ENCODE results near the gene EDNRB. TPM values are rescaled to one million over a fixed set of nuclear protein-coding genes. Genes with fewer than 3 reads are reported as not detected.

EDNRB gene
- total and polyA plus RNA-seq, 3 experiments from 2014 or later: 0.09 TPM; not detected in 2

GRCh38 chr13:77872995-77873394 lies 45.6 kb downstream of the EDNRB start:
- Histone ChIP-seq H3K27me3 (ENCODE audit: insufficient read depth, low read length, poor library complexity, severe bottlenecking) (no peaks in the 10 kb centered on the region), H3K27ac (ENCODE audit: low read depth, low read length) (no peak overlapping the region), H3K4me3 (ENCODE audit: low read length) (no peak overlapping the region), H3K36me3 (ENCODE audit: insufficient read depth, low read length) (no peaks in the 10 kb centered on the region), H3K4me1 (ENCODE audit: insufficient read depth, low read length) (no peaks in the 10 kb centered on the region), H3K9me3 (ENCODE audit: low read length) (no peaks in the 10 kb centered on the region)
- H3K4me3 Mint-ChIP-seq: no peak overlapping the region
- H3K27me3 Mint-ChIP-seq: peaks cover 0 to 3% of the 10 kb centered on the region in 2 donors
- ChIA-PET CTCF (no interaction called here), POLR2A (no interaction called here)
- H3K4me1 Mint-ChIP-seq: no peaks in the 10 kb centered on the region
- H3K36me3 Mint-ChIP-seq: no peaks in the 10 kb centered on the region
- peak in 1 of 5 donors; percentile 28 for DNase-seq
- no peak overlapping the region for H3K27ac Mint-ChIP-seq
- peaks cover 2 to 8% (median 4%) of the 10 kb centered on the region in 5 donors for H3K9me3 Mint-ChIP-seq

- POLR2A ChIA-PET: no interaction called here
- DNase-seq: no peak
- no peak overlapping the region for H3K4me3 ChIP-seq (ENCODE audit: low read length)
- Mint-ChIP-seq H3K4me1 (no peaks in the 10 kb centered on the region), H3K27me3 (peaks cover 0 to 3% of the 10 kb centered on the region in 2 donors), H3K9me3 (peaks cover 7 to 14% (median 13%) of the 10 kb centered on the region in 5 donors), H3K4me3 (no peak overlapping the region), H3K27ac (no peak overlapping the region), H3K36me3 (no peaks in the 10 kb centered on the region)
- no peaks in the 10 kb centered on the region for H3K27me3 ChIP-seq (ENCODE audit: insufficient read depth, low read length, poor library complexity, severe bottlenecking)
- H3K27ac ChIP-seq (ENCODE audit: low read depth, low read length): no peak overlapping the region
- H3K4me1 ChIP-seq (ENCODE audit: insufficient read depth, low read length): no peaks in the 10 kb centered on the region
- H3K36me3 ChIP-seq (ENCODE audit: insufficient read depth, low read length): no peaks in the 10 kb centered on the region
- no peaks in the 10 kb centered on the region for H3K9me3 ChIP-seq (ENCODE audit: low read length)
- CTCF ChIA-PET: no interaction called here
Measured at GRCh38 chr13:77871596-77871995, 47.0 kb downstream of the EDNRB start.

- peaks cover 7 to 14% (median 13%) of the 10 kb centered on the region in 5 donors for H3K9me3 Mint-ChIP-seq
- Histone ChIP-seq H3K27ac (ENCODE audit: low read depth, low read length) (no peak overlapping the region), H3K4me1 (ENCODE audit: insufficient read depth, low read length) (no peaks in the 10 kb centered on the region), H3K9me3 (ENCODE audit: low read length) (no peaks in the 10 kb centered on the region), H3K36me3 (ENCODE audit: insufficient read depth, low read length) (no peaks in the 10 kb centered on the region), H3K27me3 (ENCODE audit: insufficient read depth, low read length, poor library complexity, severe bottlenecking) (no peaks in the 10 kb centered on the region), H3K4me3 (ENCODE audit: low read length) (no peak overlapping the region)
- ChIA-PET POLR2A (no interaction called here), CTCF (no interaction called here)
- H3K27ac Mint-ChIP-seq: no peak overlapping the region
- peaks cover 0 to 7% of the 10 kb centered on the region in 2 donors for H3K27me3 Mint-ChIP-seq
- no peaks in the 10 kb centered on the region for H3K4me1 Mint-ChIP-seq
- H3K4me3 Mint-ChIP-seq: no peak overlapping the region
- no peak for DNase-seq
- H3K36me3 Mint-ChIP-seq: no peaks in the 10 kb centered on the region
Measured at GRCh38 chr13:77868717-77869116, 49.9 kb downstream of the EDNRB start.

GRCh38 chr13:77866971-77867370 lies 51.7 kb downstream of the EDNRB start:
- no peaks in the 10 kb centered on the region for H3K9me3 ChIP-seq (ENCODE audit: low read length)
- CTCF ChIA-PET: no interaction called here

GRCh38 chr13:77865622-77866021 lies 53.0 kb downstream of the EDNRB start:
- Histone ChIP-seq H3K36me3 (ENCODE audit: insufficient read depth, low read length) (no peaks in the 10 kb centered on the region), H3K27me3 (ENCODE audit: insufficient read depth, low read length, poor library complexity, severe bottlenecking) (no peaks in the 10 kb centered on the region), H3K4me1 (ENCODE audit: insufficient read depth, low read length) (no peaks in the 10 kb centered on the region), H3K9me3 (ENCODE audit: low read length) (no peaks in the 10 kb centered on the region), H3K27ac (ENCODE audit: low read depth, low read length) (no peak overlapping the region), H3K4me3 (ENCODE audit: low read length) (no peak overlapping the region)
- H3K4me1 Mint-ChIP-seq: no peaks in the 10 kb centered on the region
- ChIA-PET POLR2A (no interaction called here), CTCF (no interaction called here)
- H3K27me3 Mint-ChIP-seq: peaks cover 0 to 10% of the 10 kb centered on the region in 2 donors
- H3K36me3 Mint-ChIP-seq: no peaks in the 10 kb centered on the region
- H3K4me3 Mint-ChIP-seq: no peak overlapping the region
- peaks cover 7 to 14% (median 10%) of the 10 kb centered on the region in 5 donors for H3K9me3 Mint-ChIP-seq
- no peak for DNase-seq
- no peak overlapping the region for H3K27ac Mint-ChIP-seq

More at GRCh38 chr13:77866971-77867370, 51.7 kb downstream of the EDNRB start:
- no peaks in the 10 kb centered on the region for H3K27me3 ChIP-seq (ENCODE audit: insufficient read depth, low read length, poor library complexity, severe bottlenecking)
- Mint-ChIP-seq H3K27me3 (peaks cover 0 to 10% of the 10 kb centered on the region in 2 donors), H3K36me3 (no peaks in the 10 kb centered on the region), H3K4me3 (no peak overlapping the region), H3K4me1 (no peaks in the 10 kb centered on the region), H3K9me3 (peaks cover 7 to 14% (median 13%) of the 10 kb centered on the region in 5 donors), H3K27ac (no peak overlapping the region)
- POLR2A ChIA-PET: no interaction called here
- no peak overlapping the region for H3K4me3 ChIP-seq (ENCODE audit: low read length)
- H3K36me3 ChIP-seq (ENCODE audit: insufficient read depth, low read length): no peaks in the 10 kb centered on the region
- H3K4me1 ChIP-seq (ENCODE audit: insufficient read depth, low read length): no peaks in the 10 kb centered on the region
- no peak overlapping the region for H3K27ac ChIP-seq (ENCODE audit: low read depth, low read length)
- no peak for DNase-seq

- Histone ChIP-seq H3K27me3 (ENCODE audit: insufficient read depth, low read length, poor library complexity, severe bottlenecking) (no peaks in the 10 kb centered on the region), H3K9me3 (ENCODE audit: low read length) (no peaks in the 10 kb centered on the region), H3K36me3 (ENCODE audit: insufficient read depth, low read length) (no peaks in the 10 kb centered on the region), H3K4me1 (ENCODE audit: insufficient read depth, low read length) (no peaks in the 10 kb centered on the region), H3K4me3 (ENCODE audit: low read length) (no peak overlapping the region), H3K27ac (ENCODE audit: low read depth, low read length) (no peak overlapping the region)
- no peaks in the 10 kb centered on the region for H3K36me3 Mint-ChIP-seq
- no peak overlapping the region for H3K27ac Mint-ChIP-seq
- peaks cover 6 to 11% (median 6%) of the 10 kb centered on the region in 5 donors for H3K9me3 Mint-ChIP-seq
- H3K27me3 Mint-ChIP-seq: peaks cover 0 to 7% of the 10 kb centered on the region in 2 donors
- no peak overlapping the region for H3K4me3 Mint-ChIP-seq
- no peaks in the 10 kb centered on the region for H3K4me1 Mint-ChIP-seq
- ChIA-PET POLR2A (no interaction called here), CTCF (no interaction called here)
- no peak for DNase-seq
Measured at GRCh38 chr13:77863144-77863543, 55.5 kb downstream of the EDNRB start.

GRCh38 chr13:77861741-77862140 lies 56.9 kb downstream of the EDNRB start:
- Mint-ChIP-seq H3K4me1 (no peaks in the 10 kb centered on the region), H3K36me3 (no peaks in the 10 kb centered on the region), H3K9me3 (peaks cover 0 to 2% (median 0%) of the 10 kb centered on the region in 5 donors), H3K27ac (no peak overlapping the region), H3K27me3 (peaks cover 0 to 7% of the 10 kb centered on the region in 2 donors), H3K4me3 (no peak overlapping the region)
- no peak for DNase-seq
- Histone ChIP-seq H3K27ac (ENCODE audit: low read depth, low read length) (no peak overlapping the region), H3K36me3 (ENCODE audit: insufficient read depth, low read length) (no peaks in the 10 kb centered on the region), H3K9me3 (ENCODE audit: low read length) (no peaks in the 10 kb centered on the region), H3K27me3 (ENCODE audit: insufficient read depth, low read length, poor library complexity, severe bottlenecking) (no peaks in the 10 kb centered on the region), H3K4me1 (ENCODE audit: insufficient read depth, low read length) (no peaks in the 10 kb centered on the region), H3K4me3 (ENCODE audit: low read length) (no peak overlapping the region)
- ChIA-PET POLR2A (no interaction called here), CTCF (no interaction called here)

GRCh38 chr13:77860507-77860981 lies 58.1 kb downstream of the EDNRB start:
- Histone ChIP-seq H3K27ac (ENCODE audit: low read depth, low read length) (no peak overlapping the region), H3K27me3 (ENCODE audit: insufficient read depth, low read length, poor library complexity, severe bottlenecking) (no peaks in the 10 kb centered on the region), H3K36me3 (ENCODE audit: insufficient read depth, low read length) (no peaks in the 10 kb centered on the region), H3K4me3 (ENCODE audit: low read length) (no peak overlapping the region), H3K4me1 (ENCODE audit: insufficient read depth, low read length) (no peaks in the 10 kb centered on the region), H3K9me3 (ENCODE audit: low read length) (no peaks in the 10 kb centered on the region)
- Mint-ChIP-seq H3K4me3 (no peak overlapping the region), H3K27me3 (peaks cover 0 to 7% of the 10 kb centered on the region in 2 donors), H3K27ac (no peak overlapping the region), H3K4me1 (no peaks in the 10 kb centered on the region), H3K36me3 (no peaks in the 10 kb centered on the region), H3K9me3 (peaks cover 0 to 2% (median 0%) of the 10 kb centered on the region in 5 donors)
- ChIA-PET CTCF (no interaction called here), POLR2A (no interaction called here)
- no peak for DNase-seq

GRCh38 chr13:77859450-77859849 lies 59.2 kb downstream of the EDNRB start:
- H3K9me3 Mint-ChIP-seq: peaks cover 0 to 2% (median 0%) of the 10 kb centered on the region in 5 donors
- H3K4me1 Mint-ChIP-seq: no peaks in the 10 kb centered on the region
- no peaks in the 10 kb centered on the region for H3K9me3 ChIP-seq (ENCODE audit: low read length)
- H3K4me1 ChIP-seq (ENCODE audit: insufficient read depth, low read length): no peaks in the 10 kb centered on the region
- H3K4me3 ChIP-seq (ENCODE audit: low read length): no peak overlapping the region
- no peak overlapping the region for H3K27ac ChIP-seq (ENCODE audit: low read depth, low read length)
- no peak overlapping the region for H3K4me3 Mint-ChIP-seq
- ChIA-PET POLR2A (no interaction called here), CTCF (no interaction called here)
- no peaks in the 10 kb centered on the region for H3K36me3 Mint-ChIP-seq
- H3K36me3 ChIP-seq (ENCODE audit: insufficient read depth, low read length): no peaks in the 10 kb centered on the region
- H3K27me3 ChIP-seq (ENCODE audit: insufficient read depth, low read length, poor library complexity, severe bottlenecking): no peaks in the 10 kb centered on the region
- DNase-seq: no peak
- peaks cover 0 to 5% of the 10 kb centered on the region in 2 donors for H3K27me3 Mint-ChIP-seq
- no peak overlapping the region for H3K27ac Mint-ChIP-seq
